GDM1 (cell line): ENCODE data around the gene GOLGA3.
"Not testable (repeated sequence)": the region's sequence is repeated elsewhere in the genome, so short reads cannot be mapped to it uniquely, and the experiment has no call there.

Experiments used
- DNase-seq: peaks from one replicate; lab custom pipeline; 2025; lab: John Stamatoyannopoulos, UW

Gene GOLGA3

GRCh38 chr12:132814232-132814631, 14.4 kb downstream of the GOLGA3 start:
- no peak for DNase-seq

- DNase-seq = no peak
These were observed 15.2 kb downstream of the GOLGA3 start for GRCh38 chr12:132813443-132813842.

- no peak for DNase-seq
These were observed 15.9 kb downstream of the GOLGA3 start for GRCh38 chr12:132812631-132813305.

GRCh38 chr12:132809391-132809790, 19.3 kb downstream of the GOLGA3 start:
- peak; percentile 5 for DNase-seq

DNA sequence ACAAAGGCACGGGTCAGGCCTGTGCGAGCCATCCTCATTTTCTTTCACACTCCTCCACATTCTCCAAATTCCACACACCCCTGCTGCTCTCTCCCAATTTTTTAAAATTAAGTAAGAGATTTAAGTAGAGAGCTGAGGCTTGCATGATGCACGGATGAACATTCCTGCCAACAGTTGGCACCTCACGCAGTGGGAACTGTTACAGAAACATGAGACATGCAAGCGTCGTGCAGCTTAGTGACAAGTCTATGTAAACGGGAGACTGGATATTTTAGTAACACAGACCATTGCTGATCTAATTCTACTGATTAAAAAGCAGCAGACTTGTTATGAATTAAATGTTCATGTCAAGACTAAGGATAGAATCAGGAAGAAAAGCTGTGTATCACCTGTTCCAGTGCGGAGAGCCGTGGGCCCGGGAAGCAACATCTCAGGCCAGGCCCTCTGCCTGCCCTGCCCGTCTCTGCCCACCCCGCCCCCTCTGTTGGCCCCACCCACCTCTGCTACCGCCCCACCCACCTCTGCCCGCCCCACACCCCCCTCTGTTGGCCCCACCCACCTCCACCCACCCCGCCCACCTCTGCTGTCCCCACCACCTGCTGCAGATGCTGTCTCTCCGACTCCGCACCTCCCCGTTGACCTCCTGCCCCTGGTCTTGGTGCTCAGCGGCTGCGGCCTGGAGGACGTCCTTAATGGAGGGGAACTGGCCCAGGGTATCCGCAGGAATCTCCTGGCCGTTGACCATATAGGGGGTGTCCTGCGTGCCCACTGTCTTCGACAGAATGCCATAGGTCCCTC, 21.2 kb downstream of the GOLGA3 start:
- DNase-seq = no peak

DNA sequence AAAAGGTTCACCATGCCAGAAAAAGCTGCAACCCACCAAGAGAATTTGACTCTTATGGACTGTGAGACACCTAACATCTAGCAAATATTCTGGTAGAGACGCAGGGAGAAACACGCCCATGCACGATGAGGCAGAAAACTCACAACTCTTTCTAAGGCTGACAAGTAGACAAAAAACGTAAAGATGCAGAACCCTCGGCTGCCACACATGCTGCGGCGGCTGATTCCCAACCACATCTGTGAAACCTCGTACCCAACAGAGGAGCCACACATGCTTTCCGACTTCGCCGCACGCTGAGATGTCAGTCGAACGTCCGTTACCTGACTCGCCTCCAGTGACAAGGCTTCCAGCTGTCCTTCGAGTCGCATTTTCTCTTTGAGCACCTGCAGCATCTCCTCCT, 21.8 kb downstream of the GOLGA3 start:
- DNase-seq = no peak

- DNase-seq = no peak
These were observed 24.2 kb downstream of the GOLGA3 start for GRCh38 chr12:132804426-132804861.

- no peak for DNase-seq
These were observed 24.8 kb downstream of the GOLGA3 start for GRCh38 chr12:132803888-132804287.

- no peak for DNase-seq
These were observed 25.5 kb downstream of the GOLGA3 start for GRCh38 chr12:132803125-132803524.

- no peak for DNase-seq
These were observed 26.9 kb downstream of the GOLGA3 start for GRCh38 chr12:132801741-132802140.

- no peak for DNase-seq
These were observed 29.8 kb downstream of the GOLGA3 start for GRCh38 chr12:132798836-132799235.

DNA sequence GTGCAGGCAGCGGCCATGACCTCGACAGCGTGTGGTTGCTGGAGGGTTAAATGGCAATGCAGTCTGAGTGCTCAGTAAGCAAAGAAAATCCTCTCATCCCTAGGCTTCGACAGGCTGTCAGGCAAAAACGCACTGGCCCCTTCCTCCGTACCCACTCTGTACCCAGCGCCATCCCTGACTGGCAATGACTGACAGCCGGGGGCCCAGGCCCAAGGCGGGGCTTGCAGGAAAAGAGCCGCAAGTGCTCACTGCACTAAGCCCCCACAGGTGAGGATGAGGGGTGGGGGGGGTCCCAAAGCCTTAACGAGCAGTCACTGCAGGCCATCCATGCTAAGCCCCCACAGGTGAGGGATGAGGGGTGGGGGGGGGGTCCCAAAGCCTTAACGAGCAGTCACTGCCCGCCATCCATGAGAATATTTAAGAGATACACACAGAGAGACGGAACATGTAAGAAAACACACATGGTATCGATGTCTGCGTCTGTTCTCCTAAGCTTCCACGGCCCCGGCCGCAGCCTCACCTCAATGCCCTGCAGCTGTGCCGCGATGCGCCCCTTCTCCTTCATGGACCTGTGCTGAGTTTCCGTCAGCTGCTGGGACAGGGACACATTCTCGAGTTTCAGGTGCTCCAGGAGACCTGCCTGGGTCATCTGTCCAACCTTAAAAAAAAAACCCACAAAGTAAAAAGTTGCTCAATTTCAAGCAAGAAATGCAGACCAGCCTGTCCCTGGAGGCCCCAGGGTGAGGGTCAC, 30.7 kb downstream of the GOLGA3 start:
- no peak for DNase-seq

- DNase-seq = no peak
These were observed 32.8 kb downstream of the GOLGA3 start for GRCh38 chr12:132795847-132796246.

- not testable (repeated sequence) for DNase-seq
These were observed 36.7 kb downstream of the GOLGA3 start for GRCh38 chr12:132791940-132792339.

GRCh38 chr12:132789099-132789471, 39.6 kb downstream of the GOLGA3 start:
- DNase-seq = no peak

GRCh38 chr12:132788375-132789098, 40.1 kb downstream of the GOLGA3 start:
- DNase-seq = no peak

- no peak for DNase-seq
These were observed 40.8 kb downstream of the GOLGA3 start for GRCh38 chr12:132787877-132788276.

DNA sequence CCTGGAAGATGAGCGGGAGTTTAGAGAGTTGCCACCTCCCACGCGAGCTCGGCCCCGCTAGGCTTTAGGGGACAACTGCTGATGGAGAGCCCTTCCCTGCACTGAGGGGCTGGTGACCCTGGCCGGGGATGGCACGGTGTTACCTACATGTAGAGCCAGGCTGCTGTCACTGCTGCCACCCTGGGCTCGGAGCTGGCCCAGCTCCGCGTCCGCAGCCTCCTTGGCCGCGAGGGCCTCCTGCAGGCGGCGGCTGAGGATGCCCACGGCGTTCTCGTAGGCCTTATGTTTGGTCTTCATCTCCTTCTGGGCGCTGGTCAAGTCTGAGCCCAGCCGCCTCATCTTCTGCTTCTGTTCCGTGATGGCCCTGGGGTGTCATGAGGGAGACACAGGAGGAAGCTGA, 42.5 kb downstream of the GOLGA3 start:
- no peak for DNase-seq

GRCh38 chr12:132784580-132784979, 44.1 kb downstream of the GOLGA3 start:
- no peak for DNase-seq

- DNase-seq = no peak
These were observed 44.6 kb downstream of the GOLGA3 start for GRCh38 chr12:132783917-132784531.

DNA sequence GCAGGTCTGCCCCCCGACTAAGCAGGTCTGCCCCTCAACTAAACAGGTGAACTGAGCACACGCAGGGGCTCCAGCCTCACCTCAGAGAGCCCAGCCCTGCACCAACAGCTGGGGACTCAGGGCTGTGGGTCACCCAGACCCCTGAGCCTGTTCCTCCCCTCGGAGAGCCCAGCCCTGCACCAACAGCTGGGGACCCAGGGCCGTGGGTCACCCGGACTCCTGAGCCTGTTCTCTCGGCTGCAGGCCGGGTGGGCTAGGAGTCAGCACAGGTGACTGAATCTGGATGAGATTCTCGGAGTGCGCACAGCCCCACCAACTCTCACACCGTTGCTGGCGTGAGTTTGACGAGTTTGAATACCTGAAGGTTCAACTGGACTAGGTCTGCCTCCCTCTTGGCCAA, 46.7 kb downstream of the GOLGA3 start:
- no peak for DNase-seq
